ENCODE data around the gene ATP2B1.

DNA sequence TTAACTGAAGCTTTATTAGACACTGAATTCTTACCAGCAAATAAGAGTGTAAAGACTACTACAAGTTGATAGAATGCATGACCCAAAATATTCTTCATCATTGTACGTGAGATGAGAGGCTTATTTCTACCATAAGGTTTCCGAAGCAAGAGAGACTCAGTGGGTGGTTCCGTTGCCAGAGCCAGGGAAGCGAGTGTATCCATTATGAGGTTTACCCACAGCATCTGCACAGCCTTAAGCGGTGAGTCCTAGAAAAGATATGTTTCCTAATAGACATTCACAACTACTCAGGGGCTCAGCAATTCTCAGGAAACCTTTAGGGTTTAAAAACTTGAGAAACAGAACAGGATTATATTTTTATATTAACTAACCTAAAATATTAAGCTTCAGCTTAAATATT is 105.0 kb downstream of the ATP2B1 start:
- TF ChIP-seq CTCF (IDR thresholded peaks at IDR 0.05) (no peak), ZFX (IDR thresholded peaks at IDR 0.05; ENCODE audit: borderline replicate concordance) (no peak)
